Omental fat pad (tissue), 4 donors: ENCODE data around the gene TICAM1. TPM values are rescaled to one million over a fixed set of nuclear protein-coding genes. Genes with fewer than 3 reads are reported as not detected.
A peak's percentile ranks its signal among the peaks of the same experiment; 100 is the strongest.

ENCODE experiments used
- ATAC-seq: fragments of 150-250 bp; one replicate; pipeline ENCODE4 v1.9.1; 2016; ENCODE audit warnings: mild to moderate bottlenecking, moderate library complexity; ENCODE audit not compliant: low FRiP score
- DNase-seq: peaks from one replicate; pipeline ENCODE4 v3.0.0-alpha.2; 2019; ENCODE audit warnings: low spot score
- CTCF ChIP-seq, 3 donors: fragments of 450-650 bp; IDR thresholded peaks; one replicate each; pipeline ENCODE4 v1.5.1; 2016 to 2017; ENCODE audit warnings: antibody characterized with exemption in 3 of 3, mild to moderate bottlenecking in 3 of 3, moderate library complexity in 2 of 3
- total RNA-seq, 4 donors: library from RNA; depleted of rRNA; stranded (reverse); fragments of >200 nt; gene quantifications; one replicate each; pipeline ENCODE4 v1.1.0, GENCODE V29; 2016

TICAM1 gene
- total RNA-seq, 4 donors from 2014 or later, result 4.1 to 8.5 (median 6.3) TPM

- ATAC-seq, result no peak
- no peak for DNase-seq
- TF ChIP-seq CTCF (IDR thresholded peaks at IDR 0.05), result no peak
Measured at GRCh38 chr19:4821265-4821664, 10.2 kb downstream of the TICAM1 start.

DNA sequence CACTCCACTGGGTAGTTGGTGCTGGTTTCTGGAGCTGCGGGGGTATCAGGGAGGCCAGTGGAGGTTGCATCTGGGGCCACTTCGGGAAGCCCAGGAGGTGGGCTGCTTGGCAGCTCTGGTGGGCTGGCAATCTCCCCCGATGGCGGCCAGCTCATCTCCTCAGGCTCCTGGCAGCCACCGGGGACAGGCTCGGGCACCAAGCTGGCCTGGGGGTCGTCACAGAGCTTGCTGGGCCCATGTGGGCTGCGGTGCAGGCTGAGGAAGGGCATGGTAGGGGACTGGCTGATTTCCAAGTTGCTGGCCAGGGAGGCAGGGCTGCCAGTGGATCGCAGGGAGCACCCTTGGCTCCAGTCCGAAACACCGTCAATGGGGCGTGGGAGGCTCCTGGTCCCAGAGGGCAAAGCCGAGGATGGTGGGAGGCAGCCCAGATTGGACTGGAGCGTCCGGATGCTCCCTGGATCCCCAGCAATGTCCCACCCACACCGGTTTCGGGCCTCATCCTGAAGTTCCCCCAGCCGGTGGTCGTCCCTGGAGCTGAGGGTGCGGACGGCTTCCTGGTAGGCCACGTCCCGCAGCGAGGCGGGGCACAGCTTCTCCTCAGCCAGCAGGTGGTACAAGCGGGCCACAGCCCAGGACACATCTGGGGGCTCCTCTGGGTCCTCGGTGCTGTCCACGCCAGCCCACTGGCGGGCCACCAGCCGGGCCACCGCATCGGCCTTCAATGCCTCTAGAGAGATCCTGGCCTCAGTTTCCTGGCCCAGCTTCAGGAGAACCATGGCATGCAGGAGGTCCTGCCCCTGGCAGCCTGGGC, 13.8 kb downstream of the TICAM1 start:
- TF ChIP-seq CTCF (IDR thresholded peaks at IDR 0.05), result no peak
- no peak for ATAC-seq
- no peak for DNase-seq

DNA sequence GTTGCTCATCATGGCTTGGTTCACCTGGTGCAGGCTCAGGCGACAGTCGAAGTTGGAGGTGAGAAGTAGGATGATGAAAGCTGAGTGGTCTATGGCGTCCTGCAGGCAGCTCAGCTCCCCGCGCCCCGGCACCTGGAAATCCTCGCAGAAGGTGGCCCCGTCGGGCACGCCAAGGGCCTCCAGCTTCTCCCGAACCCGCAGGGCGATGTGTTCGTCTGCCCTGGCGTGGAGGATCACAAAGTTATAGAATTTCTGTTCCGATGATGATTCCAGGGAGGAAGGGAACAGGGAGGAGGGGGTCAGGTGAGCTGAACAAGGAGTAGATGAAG, 14.6 kb downstream of the TICAM1 start:
- no peak for TF ChIP-seq CTCF (IDR thresholded peaks at IDR 0.05)
- DNase-seq (no peak), ATAC-seq (no peak)

- ATAC-seq (no peak), DNase-seq (no peak)
- no peak for TF ChIP-seq CTCF (IDR thresholded peaks at IDR 0.05)
Measured at GRCh38 chr19:4816202-4816949, 15.1 kb downstream of the TICAM1 start.

- no peak for TF ChIP-seq CTCF (IDR thresholded peaks at IDR 0.05)
- peak; percentile 78 for DNase-seq
Measured at GRCh38 chr19:4815426-4816201, 15.9 kb downstream of the TICAM1 start.

GRCh38 chr19:4814625-4815425, 16.7 kb downstream of the TICAM1 start:
- DNase-seq (no peak), ATAC-seq (no peak)
- no peak for TF ChIP-seq CTCF (IDR thresholded peaks at IDR 0.05)

More at GRCh38 chr19:4815426-4816201, 15.9 kb downstream of the TICAM1 start:
- ATAC-seq, result peak; percentile 75
